Cardiac muscle cell (in vitro differentiated cells and primary cell): ENCODE results near the gene EIF2S2. TPM values are rescaled to one million over a fixed set of nuclear protein-coding genes. Genes with fewer than 3 reads are reported as not detected.

Experiments used
- DNase-seq, 2 donors: peaks; one replicate each; pipeline versions ENCODE4 v3.0.0 to v3.0.0-alpha.2; 2010 to 2017; ENCODE audit warnings: low read depth in 1 of 2, low spot score in 1 of 2
- H3K27ac ChIP-seq: fragments of 200-600 bp; sonication (generic); 2 replicates; pipeline ENCODE4 v1.5.1; 2016
- H3K27me3 ChIP-seq: fragments of 200-600 bp; sonication (generic); 2 replicates; pipeline ENCODE4 v1.6.0; 2016; ENCODE audit warnings: control low read depth
- H3K36me3 ChIP-seq: fragments of 200-600 bp; sonication (generic); 2 replicates; pipeline ENCODE4 v1.5.1; 2016; ENCODE audit warnings: control low read depth
- H3K4me1 ChIP-seq: fragments of 200-600 bp; sonication (generic); 2 replicates; pipeline ENCODE4 v1.8.1; 2017; ENCODE audit warnings: low read depth, mild to moderate bottlenecking, mixed run types
- H3K4me3 ChIP-seq: fragments of 200-600 bp; sonication (generic); 2 replicates; pipeline ENCODE4 v1.5.1; 2016; ENCODE audit warnings: mild to moderate bottlenecking
- H3K9me3 ChIP-seq: fragments of 200-600 bp; sonication (generic); 2 replicates; pipeline ENCODE4 v1.5.1; 2017; ENCODE audit warnings: low read depth, mild to moderate bottlenecking, control low read depth
- polyA plus RNA-seq: library from polyadenylated mRNA; unstranded; fragments of >200 nt; fragmentation: Nextera tagmentation; extraction: Ambion mirVana; gene quantifications from 2 replicates; pipeline ENCODE4 v1.2.1, GENCODE V29; 2016
- total RNA-seq: library from RNA; depleted of rRNA; stranded (reverse); fragments of >200 nt; gene quantifications from 2 replicates; pipeline ENCODE4 v1.2.3, GENCODE V29; 2016
- TF ChIP-seq, protein P1 (sequence below): IDR thresholded peaks from 2 replicates; pipeline ENCODE4 v1.5.1; 2012; ENCODE audit warnings: low read depth, mild to moderate bottlenecking, low read length

EIF2S2 gene
- total and polyA plus RNA-seq, 2 experiments from 2014 or later: 42.6 to 43.4 TPM

DNA sequence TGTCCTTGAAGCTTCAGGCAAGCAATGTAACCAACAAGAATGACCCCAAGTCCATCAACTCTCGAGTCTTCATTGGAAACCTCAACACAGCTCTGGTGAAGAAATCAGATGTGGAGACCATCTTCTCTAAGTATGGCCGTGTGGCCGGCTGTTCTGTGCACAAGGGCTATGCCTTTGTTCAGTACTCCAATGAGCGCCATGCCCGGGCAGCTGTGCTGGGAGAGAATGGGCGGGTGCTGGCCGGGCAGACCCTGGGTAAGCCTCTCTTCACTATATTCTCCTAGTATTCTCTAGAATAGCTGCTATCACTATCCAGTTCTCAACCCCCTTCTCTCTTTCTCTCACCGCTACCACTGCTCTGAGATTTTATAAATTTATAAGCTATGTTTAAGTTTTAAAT, 40.0 kb downstream of the EIF2S2 start:
- peaks cover 3% of the 10 kb centered on the region for H3K36me3 ChIP-seq
- no peaks in the 10 kb centered on the region for H3K27me3 ChIP-seq
- H3K4me1 ChIP-seq: peaks cover 8% of the 10 kb centered on the region
- H3K27ac ChIP-seq: no peak overlapping the region
- TF ChIP-seq, protein P1, sequence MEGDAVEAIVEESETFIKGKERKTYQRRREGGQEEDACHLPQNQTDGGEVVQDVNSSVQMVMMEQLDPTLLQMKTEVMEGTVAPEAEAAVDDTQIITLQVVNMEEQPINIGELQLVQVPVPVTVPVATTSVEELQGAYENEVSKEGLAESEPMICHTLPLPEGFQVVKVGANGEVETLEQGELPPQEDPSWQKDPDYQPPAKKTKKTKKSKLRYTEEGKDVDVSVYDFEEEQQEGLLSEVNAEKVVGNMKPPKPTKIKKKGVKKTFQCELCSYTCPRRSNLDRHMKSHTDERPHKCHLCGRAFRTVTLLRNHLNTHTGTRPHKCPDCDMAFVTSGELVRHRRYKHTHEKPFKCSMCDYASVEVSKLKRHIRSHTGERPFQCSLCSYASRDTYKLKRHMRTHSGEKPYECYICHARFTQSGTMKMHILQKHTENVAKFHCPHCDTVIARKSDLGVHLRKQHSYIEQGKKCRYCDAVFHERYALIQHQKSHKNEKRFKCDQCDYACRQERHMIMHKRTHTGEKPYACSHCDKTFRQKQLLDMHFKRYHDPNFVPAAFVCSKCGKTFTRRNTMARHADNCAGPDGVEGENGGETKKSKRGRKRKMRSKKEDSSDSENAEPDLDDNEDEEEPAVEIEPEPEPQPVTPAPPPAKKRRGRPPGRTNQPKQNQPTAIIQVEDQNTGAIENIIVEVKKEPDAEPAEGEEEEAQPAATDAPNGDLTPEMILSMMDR: no peak
- H3K4me3 ChIP-seq: no peak overlapping the region
- DNase-seq: no peak
- no peaks in the 10 kb centered on the region for H3K9me3 ChIP-seq

DNA sequence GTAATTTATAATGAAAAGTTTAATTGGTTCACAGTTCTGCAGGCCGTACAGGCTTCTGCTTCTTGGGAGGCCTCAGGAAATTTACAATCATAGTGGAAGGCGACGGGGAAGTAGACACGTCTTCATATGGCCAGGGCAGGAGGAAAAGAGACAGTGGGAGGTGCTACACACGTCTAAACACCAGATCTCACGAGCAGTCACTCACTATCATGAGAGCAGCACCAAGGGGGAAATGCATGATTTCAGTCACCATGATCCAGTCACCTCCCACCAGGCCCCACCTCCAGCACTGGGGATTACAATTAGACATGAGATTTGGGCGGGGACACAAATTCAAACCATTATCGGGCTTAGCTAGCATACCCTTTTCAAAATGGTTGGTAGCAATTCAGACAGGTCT, 41.2 kb downstream of the EIF2S2 start:
- no peaks in the 10 kb centered on the region for H3K27me3 ChIP-seq

DNA sequence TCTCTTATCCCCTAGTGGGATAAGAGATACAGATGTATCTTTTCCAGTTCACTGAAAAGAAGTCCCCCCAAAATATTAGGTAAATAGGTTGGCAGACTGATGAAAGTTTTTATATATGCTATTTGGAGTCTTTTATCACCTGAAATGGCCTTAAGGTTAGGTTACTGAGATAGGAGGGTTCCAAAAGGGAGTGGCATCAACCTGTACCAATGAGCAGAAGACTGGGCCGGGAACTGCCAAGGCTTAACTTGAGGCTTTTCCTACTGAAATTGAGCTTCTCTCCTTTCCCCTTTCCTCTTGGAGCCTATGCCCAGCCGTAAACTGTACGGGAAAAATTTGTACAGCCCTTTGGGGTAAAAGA, 42.0 kb downstream of the EIF2S2 start:
- Histone ChIP-seq H3K27ac (no peak overlapping the region), H3K9me3 (no peaks in the 10 kb centered on the region), H3K36me3 (no peaks in the 10 kb centered on the region), H3K4me3 (no peak overlapping the region), H3K27me3 (no peaks in the 10 kb centered on the region), H3K4me1 (peaks cover 14% of the 10 kb centered on the region)
- TF ChIP-seq, protein P1: no peak
- no peak for DNase-seq

More for the DNA sequence above, 41.2 kb downstream of the EIF2S2 start:
- TF ChIP-seq, protein P1: no peak
- no peak overlapping the region for H3K27ac ChIP-seq
- no peak overlapping the region for H3K4me3 ChIP-seq
- DNase-seq: no peak
- no peaks in the 10 kb centered on the region for H3K9me3 ChIP-seq
- H3K36me3 ChIP-seq: no peaks in the 10 kb centered on the region
- peaks cover 8% of the 10 kb centered on the region for H3K4me1 ChIP-seq

DNA sequence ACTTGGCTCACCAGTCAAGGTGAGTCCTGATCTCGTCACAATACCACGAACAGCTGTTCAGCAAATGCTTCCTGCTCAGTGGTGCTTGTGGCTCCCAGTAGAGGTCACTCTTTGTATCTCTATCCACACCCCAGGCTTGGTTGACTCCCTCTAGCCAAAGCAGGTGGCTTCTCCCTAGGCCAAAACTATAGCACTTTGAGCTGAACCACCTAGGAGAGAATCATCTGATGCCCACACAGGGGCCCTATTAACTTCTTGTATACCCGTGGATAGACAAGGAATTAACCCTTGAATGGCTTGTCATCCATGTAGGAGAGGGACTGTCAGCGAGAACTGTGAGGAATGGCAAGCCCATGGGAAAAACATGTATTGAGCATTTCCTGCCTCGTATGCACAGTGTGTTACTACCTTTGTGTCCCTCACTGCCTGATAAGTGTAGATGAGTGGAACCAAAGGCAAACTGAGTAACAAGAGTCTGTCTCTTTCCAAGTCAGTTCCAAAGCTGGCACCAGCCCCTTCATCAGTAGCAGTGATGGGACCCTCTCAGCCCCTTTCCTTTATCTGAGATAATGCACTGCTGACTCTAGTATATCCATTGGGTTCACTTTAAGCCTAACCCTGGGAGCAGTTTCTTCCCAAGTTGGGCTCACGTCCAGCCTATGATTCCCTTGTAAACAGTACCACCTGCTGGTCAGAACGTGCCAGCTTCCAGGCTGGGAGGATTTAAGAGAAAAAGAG, 42.5 kb downstream of the EIF2S2 start:
- Histone ChIP-seq H3K27ac (peak overlapping the region; percentile 27), H3K4me3 (no peak overlapping the region)
- TF ChIP-seq, protein P1: peak; percentile 88

DNA sequence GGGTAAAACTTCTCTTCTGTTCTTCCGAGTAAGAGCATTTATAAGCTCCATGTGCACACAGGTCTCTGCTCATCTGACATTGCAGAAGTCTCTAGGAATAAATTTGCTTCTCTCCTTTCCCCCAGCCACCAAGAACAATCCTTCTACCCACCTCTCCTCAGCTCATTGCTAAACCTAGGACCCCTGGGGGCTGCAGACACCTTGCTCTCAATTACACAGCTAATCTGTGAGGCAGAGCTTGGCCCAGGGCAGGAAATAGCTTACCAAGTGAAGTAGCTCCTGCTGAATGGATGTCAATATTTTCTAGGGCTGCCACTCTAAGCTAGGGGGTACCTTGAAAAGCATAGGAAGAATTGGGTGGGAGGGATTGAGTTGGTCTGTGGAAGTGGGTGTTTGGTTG, 44.0 kb downstream of the EIF2S2 start:
- TF ChIP-seq, protein P1: no peak
- no peaks in the 10 kb centered on the region for H3K36me3 ChIP-seq
- H3K4me1 ChIP-seq: peaks cover 21% of the 10 kb centered on the region
- DNase-seq: no peak
- no peaks in the 10 kb centered on the region for H3K27me3 ChIP-seq
- H3K4me3 ChIP-seq: no peak overlapping the region
- H3K9me3 ChIP-seq: no peaks in the 10 kb centered on the region
- no peak overlapping the region for H3K27ac ChIP-seq

More for the DNA sequence above, 42.5 kb downstream of the EIF2S2 start:
- Histone ChIP-seq H3K9me3 (no peaks in the 10 kb centered on the region), H3K4me1 (peaks cover 20% of the 10 kb centered on the region), H3K27me3 (no peaks in the 10 kb centered on the region), H3K36me3 (no peaks in the 10 kb centered on the region)
- DNase-seq: peak; percentile 82 to 90
